ENCODE results near the gene R3HDM2.

R3HDM2 gene

GRCh38 chr12:57243521-57244311 lies 187.1 kb downstream of the R3HDM2 start:
- peak overlapping the region; percentile 30 for H3K4me3 ChIP-seq (ENCODE audit: low read depth, low read length)
- TF ChIP-seq, protein P1, sequence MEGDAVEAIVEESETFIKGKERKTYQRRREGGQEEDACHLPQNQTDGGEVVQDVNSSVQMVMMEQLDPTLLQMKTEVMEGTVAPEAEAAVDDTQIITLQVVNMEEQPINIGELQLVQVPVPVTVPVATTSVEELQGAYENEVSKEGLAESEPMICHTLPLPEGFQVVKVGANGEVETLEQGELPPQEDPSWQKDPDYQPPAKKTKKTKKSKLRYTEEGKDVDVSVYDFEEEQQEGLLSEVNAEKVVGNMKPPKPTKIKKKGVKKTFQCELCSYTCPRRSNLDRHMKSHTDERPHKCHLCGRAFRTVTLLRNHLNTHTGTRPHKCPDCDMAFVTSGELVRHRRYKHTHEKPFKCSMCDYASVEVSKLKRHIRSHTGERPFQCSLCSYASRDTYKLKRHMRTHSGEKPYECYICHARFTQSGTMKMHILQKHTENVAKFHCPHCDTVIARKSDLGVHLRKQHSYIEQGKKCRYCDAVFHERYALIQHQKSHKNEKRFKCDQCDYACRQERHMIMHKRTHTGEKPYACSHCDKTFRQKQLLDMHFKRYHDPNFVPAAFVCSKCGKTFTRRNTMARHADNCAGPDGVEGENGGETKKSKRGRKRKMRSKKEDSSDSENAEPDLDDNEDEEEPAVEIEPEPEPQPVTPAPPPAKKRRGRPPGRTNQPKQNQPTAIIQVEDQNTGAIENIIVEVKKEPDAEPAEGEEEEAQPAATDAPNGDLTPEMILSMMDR (conservative IDR thresholded peaks at IDR 0.05; ENCODE audit: low read depth, low read length) = peak; percentile 79
- DNase-seq (ENCODE audit: low read depth) = peak; percentile 73

DNA sequence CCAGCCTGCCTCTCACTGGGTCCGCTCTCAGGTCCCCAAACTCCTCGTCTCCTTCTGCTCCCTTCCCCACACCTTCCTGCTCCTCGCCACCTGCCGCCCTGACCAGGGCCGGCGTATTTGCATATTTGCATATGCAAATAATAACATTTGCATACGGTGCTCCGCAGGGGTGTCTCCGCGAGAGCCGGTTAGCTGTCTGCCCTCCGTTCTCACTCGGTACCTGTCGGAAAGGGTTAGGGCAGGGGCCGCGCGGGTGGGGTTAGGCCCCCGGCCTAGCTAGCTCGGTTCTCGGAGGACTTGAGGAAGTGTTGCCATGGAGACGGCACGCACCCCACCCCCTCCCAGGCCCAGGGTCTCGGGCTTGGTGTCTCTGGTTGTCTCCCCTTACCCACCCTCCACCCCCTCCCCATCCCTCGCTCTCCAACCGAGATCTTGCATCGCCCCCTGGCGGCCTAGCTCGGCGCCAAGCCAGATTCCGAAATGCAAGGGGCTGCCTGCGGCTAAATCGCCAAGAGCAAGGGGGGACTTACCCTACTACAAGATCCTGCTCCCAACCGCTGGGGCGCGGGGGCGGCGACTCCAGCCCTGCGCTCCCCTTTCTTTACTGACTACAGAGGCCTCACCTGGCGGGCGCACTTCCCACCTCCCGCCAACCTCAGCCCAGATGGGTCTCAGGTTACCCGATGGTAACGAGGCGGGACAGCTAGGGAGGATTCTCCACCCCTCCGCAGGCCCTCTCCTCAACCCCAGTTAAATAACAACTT lies 188.0 kb downstream of the R3HDM2 start:
- DNase-seq (ENCODE audit: low read depth) = peak; percentile 52
- H3K4me3 ChIP-seq (ENCODE audit: low read depth, low read length) = peak overlapping the region; percentile 17

GRCh38 chr12:57242329-57242690 lies 188.5 kb downstream of the R3HDM2 start:
- no peak for DNase-seq (ENCODE audit: low read depth)
- no peak overlapping the region for H3K4me3 ChIP-seq (ENCODE audit: low read depth, low read length)
- TF ChIP-seq, protein P1 (conservative IDR thresholded peaks at IDR 0.05; ENCODE audit: low read depth, low read length) = no peak

More for the DNA sequence above, 188.0 kb downstream of the R3HDM2 start:
- TF ChIP-seq, protein P1 (conservative IDR thresholded peaks at IDR 0.05; ENCODE audit: low read depth, low read length) = peak; percentile 73

DNA sequence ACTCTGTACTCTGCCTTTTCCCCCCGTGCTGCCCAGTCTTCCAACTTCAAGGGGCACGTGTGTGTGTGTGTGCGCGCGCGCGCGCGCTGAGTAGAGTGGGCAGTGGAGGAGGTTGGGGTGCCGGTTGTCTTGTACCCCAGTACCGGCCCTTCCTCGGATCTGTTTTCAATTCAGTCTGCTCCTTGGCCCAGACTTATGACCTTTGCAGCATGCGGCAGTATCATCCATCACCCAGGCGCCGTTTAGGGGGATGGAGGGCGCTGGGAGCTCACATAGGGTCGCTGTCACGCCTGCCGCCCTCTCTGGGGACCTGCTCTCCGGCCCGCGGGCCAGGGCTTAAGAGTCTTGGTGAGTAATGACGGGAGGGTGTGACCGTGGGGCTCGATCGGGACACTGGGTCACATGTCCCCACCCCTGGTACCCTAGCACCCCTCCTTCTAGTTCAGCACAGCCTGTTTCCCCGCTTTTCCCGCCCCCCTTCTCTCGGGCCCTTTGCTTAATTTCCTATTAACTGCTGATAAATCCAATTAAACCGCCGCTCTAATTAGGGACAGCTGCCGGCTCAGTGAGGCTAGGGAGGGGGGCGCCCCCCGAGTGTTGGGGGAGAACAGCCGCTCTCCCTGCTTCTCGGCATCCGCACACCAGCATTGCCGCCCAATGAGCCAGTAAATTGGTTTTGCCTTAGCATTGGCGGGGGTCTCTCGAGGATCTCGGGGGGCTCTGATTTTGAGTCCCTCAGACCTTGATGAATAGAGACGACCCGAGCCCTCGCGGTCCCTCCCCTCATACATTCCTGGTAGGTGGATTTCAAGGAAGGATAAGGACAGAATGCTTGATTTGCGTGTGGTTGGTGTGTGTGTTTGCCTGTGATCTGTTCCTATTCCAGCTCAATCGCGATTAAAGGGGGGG lies 189.2 kb downstream of the R3HDM2 start:
- no peak overlapping the region for H3K4me3 ChIP-seq (ENCODE audit: low read depth, low read length)
- TF ChIP-seq, protein P1 (conservative IDR thresholded peaks at IDR 0.05; ENCODE audit: low read depth, low read length) = no peak
- DNase-seq (ENCODE audit: low read depth) = no peak

- TF ChIP-seq, protein P1 (conservative IDR thresholded peaks at IDR 0.05; ENCODE audit: low read depth, low read length) = peak; percentile 4
- H3K4me3 ChIP-seq (ENCODE audit: low read depth, low read length) = peak overlapping the region; percentile 62
- no peak for DNase-seq (ENCODE audit: low read depth)
Measured at GRCh38 chr12:57240926-57241401, 189.9 kb downstream of the R3HDM2 start.

GRCh38 chr12:57240066-57240921 lies 190.5 kb downstream of the R3HDM2 start:
- peak; percentile 53 for DNase-seq (ENCODE audit: low read depth)
- TF ChIP-seq, protein P1 (conservative IDR thresholded peaks at IDR 0.05; ENCODE audit: low read depth, low read length) = no peak
- H3K4me3 ChIP-seq (ENCODE audit: low read depth, low read length) = peak overlapping the region; percentile 62

Data from choroid plexus epithelial cell (primary cell).